22Rv1 (cell line): ENCODE measurements around the gene KANSL1.

Source experiments
- ZFX ChIP-seq: fragments of 450-650 bp; IDR thresholded peaks from 2 replicates; pipeline ENCODE4 v1.6.1; 2017; ENCODE audit warnings: antibody characterized with exemption, borderline replicate concordance
- TF ChIP-seq, protein P1 (sequence below): fragments of 450-650 bp; IDR thresholded peaks from 2 replicates; pipeline ENCODE4 v1.5.1; 2017; ENCODE audit warnings: mild to moderate bottlenecking

DNA sequence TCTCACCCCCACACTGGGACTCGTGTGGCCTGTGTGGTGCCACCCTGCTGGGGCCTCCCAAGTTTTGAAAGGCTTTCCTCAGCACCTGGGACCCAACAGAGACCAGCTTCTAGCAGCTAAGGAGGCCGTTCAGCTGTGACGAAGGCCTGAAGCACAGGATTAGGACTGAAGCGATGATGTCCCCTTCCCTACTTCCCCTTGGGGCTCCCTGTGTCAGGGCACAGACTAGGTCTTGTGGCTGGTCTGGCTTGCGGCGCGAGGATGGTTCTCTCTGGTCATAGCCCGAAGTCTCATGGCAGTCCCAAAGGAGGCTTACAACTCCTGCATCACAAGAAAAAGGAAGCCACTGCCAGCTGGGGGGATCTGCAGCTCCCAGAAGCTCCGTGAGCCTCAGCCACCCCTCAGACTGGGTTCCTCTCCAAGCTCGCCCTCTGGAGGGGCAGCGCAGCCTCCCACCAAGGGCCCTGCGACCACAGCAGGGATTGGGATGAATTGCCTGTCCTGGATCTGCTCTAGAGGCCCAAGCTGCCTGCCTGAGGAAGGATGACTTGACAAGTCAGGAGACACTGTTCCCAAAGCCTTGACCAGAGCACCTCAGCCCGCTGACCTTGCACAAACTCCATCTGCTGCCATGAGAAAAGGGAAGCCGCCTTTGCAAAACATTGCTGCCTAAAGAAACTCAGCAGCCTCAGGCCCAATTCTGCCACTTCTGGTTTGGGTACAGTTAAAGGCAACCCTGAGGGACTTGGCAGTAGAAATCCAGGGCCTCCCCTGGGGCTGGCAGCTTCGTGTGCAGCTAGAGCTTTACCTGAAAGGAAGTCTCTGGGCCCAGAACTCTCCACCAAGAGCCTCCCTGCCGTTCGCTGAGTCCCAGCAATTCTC lies 166.8 kb downstream of the KANSL1 start:
- TF ChIP-seq, protein P1, sequence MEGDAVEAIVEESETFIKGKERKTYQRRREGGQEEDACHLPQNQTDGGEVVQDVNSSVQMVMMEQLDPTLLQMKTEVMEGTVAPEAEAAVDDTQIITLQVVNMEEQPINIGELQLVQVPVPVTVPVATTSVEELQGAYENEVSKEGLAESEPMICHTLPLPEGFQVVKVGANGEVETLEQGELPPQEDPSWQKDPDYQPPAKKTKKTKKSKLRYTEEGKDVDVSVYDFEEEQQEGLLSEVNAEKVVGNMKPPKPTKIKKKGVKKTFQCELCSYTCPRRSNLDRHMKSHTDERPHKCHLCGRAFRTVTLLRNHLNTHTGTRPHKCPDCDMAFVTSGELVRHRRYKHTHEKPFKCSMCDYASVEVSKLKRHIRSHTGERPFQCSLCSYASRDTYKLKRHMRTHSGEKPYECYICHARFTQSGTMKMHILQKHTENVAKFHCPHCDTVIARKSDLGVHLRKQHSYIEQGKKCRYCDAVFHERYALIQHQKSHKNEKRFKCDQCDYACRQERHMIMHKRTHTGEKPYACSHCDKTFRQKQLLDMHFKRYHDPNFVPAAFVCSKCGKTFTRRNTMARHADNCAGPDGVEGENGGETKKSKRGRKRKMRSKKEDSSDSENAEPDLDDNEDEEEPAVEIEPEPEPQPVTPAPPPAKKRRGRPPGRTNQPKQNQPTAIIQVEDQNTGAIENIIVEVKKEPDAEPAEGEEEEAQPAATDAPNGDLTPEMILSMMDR = no peak
- no peak for TF ChIP-seq ZFX
